NCI-H2196 treated with DMSO at 0.1 percent for 48 hours (cell line): ENCODE data around the gene RAB36.

Experiments
- DNase-seq: peaks from one replicate; lab custom pipeline; 2025; ENCODE audit not compliant: unreplicated experiment; lab: John Stamatoyannopoulos, UW

RAB36 gene

GRCh38 chr22:23137468-23137867 lies 7.8 kb upstream of the RAB36 start:
- no peak for DNase-seq

- no peak for DNase-seq
These were observed 7.2 kb upstream of the RAB36 start for GRCh38 chr22:23137905-23138561.

- DNase-seq, result no peak
These were observed 6.5 kb upstream of the RAB36 start for GRCh38 chr22:23138584-23139435.

- DNase-seq, result no peak
These were observed 4.9 kb upstream of the RAB36 start for GRCh38 chr22:23140385-23140784.

GRCh38 chr22:23142546-23143105 lies 2.7 kb upstream of the RAB36 start:
- no peak for DNase-seq

GRCh38 chr22:23143119-23143518 lies 2.2 kb upstream of the RAB36 start:
- no peak for DNase-seq

GRCh38 chr22:23144432-23144831 lies 845 bp upstream of the RAB36 start:
- DNase-seq, result no peak

- DNase-seq, result no peak
These were observed 697 bp downstream of the RAB36 start for GRCh38 chr22:23145878-23146470.

GRCh38 chr22:23146478-23147205 lies 1.4 kb downstream of the RAB36 start:
- no peak for DNase-seq

- peak; percentile 41 for DNase-seq
These were observed 2.5 kb downstream of the RAB36 start for GRCh38 chr22:23147617-23148387.

- DNase-seq, result no peak
These were observed 4.5 kb downstream of the RAB36 start for GRCh38 chr22:23149743-23150238.

- DNase-seq, result no peak
These were observed 5.5 kb downstream of the RAB36 start for GRCh38 chr22:23150762-23151161.

GRCh38 chr22:23151827-23152226 lies 6.5 kb downstream of the RAB36 start:
- no peak for DNase-seq

GRCh38 chr22:23152238-23153114 lies 7.2 kb downstream of the RAB36 start:
- no peak for DNase-seq

- DNase-seq, result no peak
These were observed 8.7 kb downstream of the RAB36 start for GRCh38 chr22:23153994-23154393.

GRCh38 chr22:23154461-23154860 lies 9.2 kb downstream of the RAB36 start:
- no peak for DNase-seq

- DNase-seq, result no peak
These were observed 9.9 kb downstream of the RAB36 start for GRCh38 chr22:23155143-23155542.

- no peak for DNase-seq
These were observed 10.6 kb downstream of the RAB36 start for GRCh38 chr22:23155831-23156230.

GRCh38 chr22:23156286-23156685 lies 11.0 kb downstream of the RAB36 start:
- no peak for DNase-seq
